ENCODE results near the gene SLC16A1.
"Not testable (repeated sequence)": the region's sequence is repeated elsewhere in the genome, so short reads cannot be mapped to it uniquely, and the experiment has no call there.

SLC16A1 gene, protein sequence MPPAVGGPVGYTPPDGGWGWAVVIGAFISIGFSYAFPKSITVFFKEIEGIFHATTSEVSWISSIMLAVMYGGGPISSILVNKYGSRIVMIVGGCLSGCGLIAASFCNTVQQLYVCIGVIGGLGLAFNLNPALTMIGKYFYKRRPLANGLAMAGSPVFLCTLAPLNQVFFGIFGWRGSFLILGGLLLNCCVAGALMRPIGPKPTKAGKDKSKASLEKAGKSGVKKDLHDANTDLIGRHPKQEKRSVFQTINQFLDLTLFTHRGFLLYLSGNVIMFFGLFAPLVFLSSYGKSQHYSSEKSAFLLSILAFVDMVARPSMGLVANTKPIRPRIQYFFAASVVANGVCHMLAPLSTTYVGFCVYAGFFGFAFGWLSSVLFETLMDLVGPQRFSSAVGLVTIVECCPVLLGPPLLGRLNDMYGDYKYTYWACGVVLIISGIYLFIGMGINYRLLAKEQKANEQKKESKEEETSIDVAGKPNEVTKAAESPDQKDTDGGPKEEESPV

DNA sequence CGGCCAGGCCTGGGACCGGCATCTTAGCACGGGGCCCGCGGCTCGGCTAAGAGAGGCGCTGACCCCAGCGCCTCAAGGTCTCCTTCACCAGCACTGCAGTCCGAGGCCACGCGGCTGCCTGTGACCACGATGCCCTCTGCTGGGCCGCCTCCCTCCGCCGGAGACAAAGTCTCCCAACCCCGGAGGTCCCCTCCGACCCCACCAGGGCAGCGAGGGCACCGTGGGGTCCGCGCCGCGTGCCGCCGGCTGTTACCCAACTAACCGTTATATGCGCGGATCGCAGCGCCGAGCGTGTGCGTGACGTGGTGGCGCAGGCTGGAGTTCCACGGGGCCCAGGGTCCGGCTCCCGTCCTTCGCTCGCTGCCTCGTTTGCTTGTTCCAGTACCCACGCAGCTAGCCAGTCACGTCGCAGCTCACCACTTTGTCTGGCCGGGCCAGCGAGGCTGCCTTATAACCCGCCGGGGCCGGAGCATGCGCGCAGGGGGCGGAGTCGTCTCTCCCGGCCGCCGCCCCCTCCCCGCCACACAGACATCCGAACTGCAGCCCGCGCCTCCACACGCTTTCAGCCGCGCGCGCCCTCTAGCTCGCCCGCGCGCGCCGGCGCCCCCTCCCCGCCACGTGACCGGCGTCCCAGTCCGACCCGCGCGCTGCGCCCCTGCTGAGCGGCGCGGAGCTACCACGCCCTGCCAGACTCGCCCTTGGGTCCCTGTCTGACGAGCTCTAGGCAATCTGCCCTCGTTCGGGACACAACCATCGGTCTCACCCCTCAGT is at the start of gene SLC16A1:
TSS of gene SLC16A1 (minus strand) at position 424 of the 771 bp plus-strand sequence. CDS start 26,888 bp downstream, outside the sequence.
- peak; percentile 56 for DNase-seq (ENCODE audit: low read depth)
- H3K4me3 ChIP-seq (ENCODE audit: low read length), result peak within 1 kb of the TSS; percentile 85
- TF ChIP-seq, protein P1, sequence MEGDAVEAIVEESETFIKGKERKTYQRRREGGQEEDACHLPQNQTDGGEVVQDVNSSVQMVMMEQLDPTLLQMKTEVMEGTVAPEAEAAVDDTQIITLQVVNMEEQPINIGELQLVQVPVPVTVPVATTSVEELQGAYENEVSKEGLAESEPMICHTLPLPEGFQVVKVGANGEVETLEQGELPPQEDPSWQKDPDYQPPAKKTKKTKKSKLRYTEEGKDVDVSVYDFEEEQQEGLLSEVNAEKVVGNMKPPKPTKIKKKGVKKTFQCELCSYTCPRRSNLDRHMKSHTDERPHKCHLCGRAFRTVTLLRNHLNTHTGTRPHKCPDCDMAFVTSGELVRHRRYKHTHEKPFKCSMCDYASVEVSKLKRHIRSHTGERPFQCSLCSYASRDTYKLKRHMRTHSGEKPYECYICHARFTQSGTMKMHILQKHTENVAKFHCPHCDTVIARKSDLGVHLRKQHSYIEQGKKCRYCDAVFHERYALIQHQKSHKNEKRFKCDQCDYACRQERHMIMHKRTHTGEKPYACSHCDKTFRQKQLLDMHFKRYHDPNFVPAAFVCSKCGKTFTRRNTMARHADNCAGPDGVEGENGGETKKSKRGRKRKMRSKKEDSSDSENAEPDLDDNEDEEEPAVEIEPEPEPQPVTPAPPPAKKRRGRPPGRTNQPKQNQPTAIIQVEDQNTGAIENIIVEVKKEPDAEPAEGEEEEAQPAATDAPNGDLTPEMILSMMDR (conservative IDR thresholded peaks at IDR 0.05; ENCODE audit: low read depth, low read length), result peak; percentile 22

DNA sequence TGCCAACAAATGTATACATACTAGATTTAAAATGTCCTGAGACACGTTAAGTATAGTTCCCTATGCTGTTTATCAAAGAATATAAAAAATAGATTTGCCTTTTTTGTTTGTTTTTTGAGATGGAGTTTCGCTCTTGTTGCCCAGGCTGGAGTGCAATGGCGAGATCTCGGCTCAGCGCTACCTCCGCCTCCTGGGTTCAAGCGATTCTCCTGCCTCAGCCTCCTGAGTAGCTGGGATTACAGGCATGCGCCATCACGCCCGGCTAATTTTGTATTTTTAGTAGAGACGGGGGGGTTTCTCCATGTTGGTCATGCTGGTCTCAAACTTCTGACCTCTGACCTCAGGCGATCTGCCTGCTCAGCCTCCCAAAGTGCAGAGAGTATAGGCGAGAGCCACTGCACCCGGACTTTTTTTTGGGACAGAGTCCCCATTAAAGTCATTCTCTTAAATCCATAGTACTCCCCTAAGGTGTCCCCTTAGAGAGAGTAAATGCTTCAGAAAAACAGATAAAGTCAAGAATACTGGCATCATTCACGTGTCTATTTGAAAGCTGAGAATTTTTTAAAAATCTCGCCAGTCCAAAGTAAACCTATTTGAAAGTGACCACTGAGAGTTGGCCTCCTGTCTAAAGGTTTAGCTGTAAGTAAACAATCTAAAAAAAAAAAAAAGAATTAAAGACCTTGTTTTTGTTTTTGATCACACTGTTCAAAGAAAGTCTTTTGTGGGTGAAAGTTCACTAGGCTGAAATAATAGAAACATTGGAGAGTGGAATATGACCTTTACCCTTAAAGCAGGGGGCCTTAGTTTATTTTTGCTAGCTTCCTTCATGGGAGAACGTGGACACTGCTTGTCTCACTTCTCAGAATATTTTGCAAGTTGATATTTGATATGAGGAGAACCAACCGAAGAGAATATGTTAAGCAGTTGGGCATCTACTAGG is 48.0 kb upstream of the SLC16A1 start:
- H3K4me3 ChIP-seq (ENCODE audit: low read length), result no peak overlapping the region
- DNase-seq (ENCODE audit: low read depth), result no peak
- TF ChIP-seq, protein P1 (conservative IDR thresholded peaks at IDR 0.05; ENCODE audit: low read depth, low read length), result no peak

- TF ChIP-seq, protein P1 (conservative IDR thresholded peaks at IDR 0.05; ENCODE audit: low read depth, low read length), result no peak
- no peak overlapping the region for H3K4me3 ChIP-seq (ENCODE audit: low read length)
- DNase-seq (ENCODE audit: low read depth), result no peak
Measured at GRCh38 chr1:113002297-113002696, 46.3 kb upstream of the SLC16A1 start.

GRCh38 chr1:112998592-112999235 is 42.7 kb upstream of the SLC16A1 start:
- TF ChIP-seq, protein P1 (conservative IDR thresholded peaks at IDR 0.05; ENCODE audit: low read depth, low read length), result no peak
- no peak overlapping the region for H3K4me3 ChIP-seq (ENCODE audit: low read length)
- peak; percentile 97 for DNase-seq (ENCODE audit: low read depth)

DNA sequence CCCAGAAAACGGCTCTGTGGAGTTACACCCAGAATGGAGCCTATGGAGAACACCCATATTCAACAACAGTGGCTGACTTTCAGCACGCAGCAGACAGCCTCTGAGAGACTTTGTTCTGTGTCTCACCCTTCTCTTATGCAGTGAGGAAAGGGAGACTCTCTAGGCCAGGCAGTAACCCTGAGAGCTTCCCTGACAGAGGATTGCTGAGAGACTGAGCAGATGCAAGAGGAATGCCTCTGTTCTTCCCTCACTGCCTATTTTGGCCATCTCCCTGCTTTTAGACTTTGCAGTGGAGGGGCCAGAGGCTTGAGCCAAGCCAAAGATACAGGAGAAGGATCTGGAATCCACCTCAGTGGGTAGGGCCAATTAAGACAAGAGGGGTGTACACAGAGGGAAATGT is 41.8 kb upstream of the SLC16A1 start:
- TF ChIP-seq, protein P1 (conservative IDR thresholded peaks at IDR 0.05; ENCODE audit: low read depth, low read length), result no peak
- no peak overlapping the region for H3K4me3 ChIP-seq (ENCODE audit: low read length)
- DNase-seq (ENCODE audit: low read depth), result no peak

DNA sequence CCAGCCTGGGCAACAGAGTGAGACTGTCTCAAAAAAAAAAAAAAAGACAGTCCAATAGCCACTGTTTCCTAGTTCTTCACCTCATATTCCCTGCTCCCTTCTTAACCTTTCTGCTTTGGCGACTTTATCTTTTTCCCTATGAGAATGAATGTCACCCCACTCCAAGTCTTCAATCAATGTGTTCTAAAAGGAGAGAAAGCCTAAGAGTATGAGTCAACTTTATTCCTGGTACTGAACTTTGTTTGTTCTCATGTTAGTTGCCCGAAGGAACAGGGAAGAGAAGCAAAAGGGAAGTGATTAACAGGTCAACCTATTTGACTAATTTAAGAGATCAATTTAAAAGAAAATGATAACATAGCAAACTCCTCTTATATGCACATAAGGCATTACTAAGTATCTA is 39.9 kb upstream of the SLC16A1 start:
- TF ChIP-seq, protein P1 (conservative IDR thresholded peaks at IDR 0.05; ENCODE audit: low read depth, low read length), result no peak
- peak; percentile 19 for DNase-seq (ENCODE audit: low read depth)
- H3K4me3 ChIP-seq (ENCODE audit: low read length), result no peak overlapping the region

GRCh38 chr1:112995021-112995420 is 39.0 kb upstream of the SLC16A1 start:
- H3K4me3 ChIP-seq (ENCODE audit: low read length); DNase-seq (ENCODE audit: low read depth): not testable (repeated sequence)

Measured in retinal pigment epithelial cell (primary cell).